ENCODE data around the gene ABCG4.

Gene ABCG4

DNA sequence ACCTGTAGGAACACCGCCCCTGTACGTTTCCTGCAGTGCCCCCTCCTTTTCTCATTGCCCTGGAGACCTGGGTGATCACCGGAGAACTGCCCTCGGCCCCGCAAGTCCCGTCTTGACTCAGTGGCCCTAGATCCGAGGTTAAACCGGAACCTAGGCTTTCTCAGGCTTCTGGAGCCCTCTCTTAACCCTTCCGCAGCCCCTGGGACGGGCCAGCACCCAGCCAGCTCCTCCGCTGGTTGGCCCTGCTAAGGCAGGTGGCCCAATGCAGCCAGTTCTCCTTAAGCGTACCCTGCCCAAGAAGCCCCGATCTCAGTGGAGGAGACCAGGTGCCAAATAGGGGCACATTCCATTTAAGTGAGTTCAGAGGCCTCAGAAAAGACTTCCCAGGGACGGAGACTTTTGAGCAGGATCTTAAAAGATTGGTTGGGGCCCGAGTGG is 20.4 kb downstream of the ABCG4 start:
- peaks cover 6% of the 10 kb centered on the region for H3K4me1 ChIP-seq
- TF ChIP-seq, protein P1, sequence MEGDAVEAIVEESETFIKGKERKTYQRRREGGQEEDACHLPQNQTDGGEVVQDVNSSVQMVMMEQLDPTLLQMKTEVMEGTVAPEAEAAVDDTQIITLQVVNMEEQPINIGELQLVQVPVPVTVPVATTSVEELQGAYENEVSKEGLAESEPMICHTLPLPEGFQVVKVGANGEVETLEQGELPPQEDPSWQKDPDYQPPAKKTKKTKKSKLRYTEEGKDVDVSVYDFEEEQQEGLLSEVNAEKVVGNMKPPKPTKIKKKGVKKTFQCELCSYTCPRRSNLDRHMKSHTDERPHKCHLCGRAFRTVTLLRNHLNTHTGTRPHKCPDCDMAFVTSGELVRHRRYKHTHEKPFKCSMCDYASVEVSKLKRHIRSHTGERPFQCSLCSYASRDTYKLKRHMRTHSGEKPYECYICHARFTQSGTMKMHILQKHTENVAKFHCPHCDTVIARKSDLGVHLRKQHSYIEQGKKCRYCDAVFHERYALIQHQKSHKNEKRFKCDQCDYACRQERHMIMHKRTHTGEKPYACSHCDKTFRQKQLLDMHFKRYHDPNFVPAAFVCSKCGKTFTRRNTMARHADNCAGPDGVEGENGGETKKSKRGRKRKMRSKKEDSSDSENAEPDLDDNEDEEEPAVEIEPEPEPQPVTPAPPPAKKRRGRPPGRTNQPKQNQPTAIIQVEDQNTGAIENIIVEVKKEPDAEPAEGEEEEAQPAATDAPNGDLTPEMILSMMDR (IDR thresholded peaks at IDR 0.05) = no peak
- no peaks in the 10 kb centered on the region for H3K79me2 ChIP-seq
- peak overlapping the region; percentile 93 for H2AFZ ChIP-seq
- peak overlapping the region; percentile 67 for H3K9ac ChIP-seq
- peak overlapping the region; percentile 89 for H3K4me3 ChIP-seq (ENCODE audit: low read depth, low read length)
- H3K9me3 ChIP-seq (ENCODE audit: control insufficient read depth, low read length) = no peaks in the 10 kb centered on the region
- H3K27ac ChIP-seq = peak overlapping the region; percentile 84
- no peaks in the 10 kb centered on the region for H3K27me3 ChIP-seq (ENCODE audit: control insufficient read depth, insufficient read depth, low read length)
- H3K4me2 ChIP-seq (ENCODE audit: low read length) = peak overlapping the region; percentile 77
- H3K36me3 ChIP-seq (ENCODE audit: control insufficient read depth, insufficient read depth, low read length) = no peaks in the 10 kb centered on the region

DNA sequence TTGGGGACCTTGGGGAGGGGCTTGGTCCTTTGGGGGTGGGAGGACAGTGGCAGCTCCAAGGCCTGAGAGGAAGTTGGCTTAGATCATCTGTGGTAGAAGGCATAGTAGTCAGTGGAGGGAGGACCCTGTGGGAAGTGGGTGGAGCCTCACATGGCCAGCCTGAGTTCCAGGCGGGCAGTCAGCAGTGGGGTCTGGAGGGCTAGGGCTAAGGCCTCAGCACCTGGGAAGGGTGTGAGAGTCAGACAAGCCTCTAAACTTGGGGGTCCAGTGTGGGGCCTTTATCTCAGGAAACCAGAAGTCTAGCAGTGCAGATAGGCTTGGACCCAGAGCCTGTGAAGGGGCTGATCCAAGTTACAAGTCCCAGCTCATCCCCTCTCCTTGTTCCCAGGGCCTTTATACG is 23.7 kb downstream of the ABCG4 start:
- Histone ChIP-seq H3K27ac (no peak overlapping the region), H3K27me3 (ENCODE audit: control insufficient read depth, insufficient read depth, low read length) (no peaks in the 10 kb centered on the region), H3K4me1 (peaks cover 2% of the 10 kb centered on the region), H3K36me3 (ENCODE audit: control insufficient read depth, insufficient read depth, low read length) (no peaks in the 10 kb centered on the region), H3K9me3 (ENCODE audit: control insufficient read depth, low read length) (no peaks in the 10 kb centered on the region), H3K9ac (no peak overlapping the region), H2AFZ (no peak overlapping the region), H3K79me2 (no peaks in the 10 kb centered on the region), H3K4me2 (ENCODE audit: low read length) (no peak overlapping the region), H3K4me3 (ENCODE audit: low read depth, low read length) (no peak overlapping the region)
- TF ChIP-seq, protein P1 (IDR thresholded peaks at IDR 0.05) = no peak

DNA sequence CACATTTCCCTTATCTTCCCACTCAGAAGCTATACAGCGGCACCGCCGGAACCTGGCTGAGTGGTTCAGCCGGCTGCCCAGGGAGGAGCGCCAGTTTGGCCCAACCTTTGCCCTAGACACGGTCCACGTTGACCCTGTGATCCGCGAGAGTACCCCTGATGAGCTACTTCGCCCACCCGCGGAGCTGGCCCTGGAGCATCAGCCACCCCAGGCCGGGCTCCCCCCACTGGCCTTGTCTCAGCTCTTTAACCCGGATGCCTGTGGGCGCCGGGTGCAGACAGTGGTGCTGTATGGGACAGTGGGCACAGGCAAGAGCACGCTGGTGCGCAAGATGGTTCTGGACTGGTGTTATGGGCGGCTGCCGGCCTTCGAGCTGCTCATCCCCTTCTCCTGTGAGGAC is 24.6 kb downstream of the ABCG4 start:
- TF ChIP-seq, protein P1 (IDR thresholded peaks at IDR 0.05) = no peak
- Histone ChIP-seq H3K4me1 (peaks cover 2% of the 10 kb centered on the region), H3K27ac (no peak overlapping the region), H2AFZ (no peak overlapping the region), H3K79me2 (no peaks in the 10 kb centered on the region), H3K9ac (no peak overlapping the region), H3K4me2 (ENCODE audit: low read length) (no peak overlapping the region), H3K9me3 (ENCODE audit: control insufficient read depth, low read length) (no peaks in the 10 kb centered on the region), H3K27me3 (ENCODE audit: control insufficient read depth, insufficient read depth, low read length) (no peaks in the 10 kb centered on the region), H3K4me3 (ENCODE audit: low read depth, low read length) (no peak overlapping the region), H3K36me3 (ENCODE audit: control insufficient read depth, insufficient read depth, low read length) (no peaks in the 10 kb centered on the region)

DNA sequence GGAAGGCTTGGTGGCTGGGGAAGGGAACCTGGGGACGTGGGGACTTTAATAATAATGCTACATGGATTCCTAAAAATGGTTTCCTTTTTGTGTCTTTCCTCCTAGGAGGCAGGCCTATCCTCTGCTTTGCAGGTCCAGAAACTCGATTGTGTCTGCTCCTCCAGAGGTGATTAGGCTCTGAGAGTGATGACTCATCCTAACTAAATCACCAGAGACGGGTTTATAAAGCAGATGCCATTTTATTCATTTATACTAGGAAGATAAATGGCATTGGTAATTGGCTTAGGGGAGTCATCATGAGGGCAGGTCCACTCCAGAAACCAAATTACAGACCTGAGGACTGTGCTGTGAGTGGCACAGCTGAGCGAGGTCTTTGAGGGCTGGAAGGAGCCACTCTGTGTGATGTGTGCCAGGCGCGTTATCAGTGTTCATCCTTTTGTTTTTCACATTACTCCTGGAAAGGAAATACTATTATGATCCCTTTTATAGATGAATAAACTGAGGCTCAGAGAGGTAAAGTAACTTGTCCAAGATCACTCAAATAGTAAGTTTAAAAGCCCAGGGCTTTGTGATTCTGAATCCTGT is 26.7 kb downstream of the ABCG4 start:
- H3K27me3 ChIP-seq (ENCODE audit: control insufficient read depth, insufficient read depth, low read length) = no peaks in the 10 kb centered on the region
- no peaks in the 10 kb centered on the region for H3K36me3 ChIP-seq (ENCODE audit: control insufficient read depth, insufficient read depth, low read length)
- no peak overlapping the region for H3K4me2 ChIP-seq (ENCODE audit: low read length)
- H3K9ac ChIP-seq = no peak overlapping the region
- H3K4me3 ChIP-seq (ENCODE audit: low read depth, low read length) = no peak overlapping the region
- no peak overlapping the region for H2AFZ ChIP-seq
- no peaks in the 10 kb centered on the region for H3K79me2 ChIP-seq
- H3K27ac ChIP-seq = no peak overlapping the region
- no peaks in the 10 kb centered on the region for H3K9me3 ChIP-seq (ENCODE audit: control insufficient read depth, low read length)
- no peaks in the 10 kb centered on the region for H3K4me1 ChIP-seq
- TF ChIP-seq, protein P1 (IDR thresholded peaks at IDR 0.05) = no peak

DNA sequence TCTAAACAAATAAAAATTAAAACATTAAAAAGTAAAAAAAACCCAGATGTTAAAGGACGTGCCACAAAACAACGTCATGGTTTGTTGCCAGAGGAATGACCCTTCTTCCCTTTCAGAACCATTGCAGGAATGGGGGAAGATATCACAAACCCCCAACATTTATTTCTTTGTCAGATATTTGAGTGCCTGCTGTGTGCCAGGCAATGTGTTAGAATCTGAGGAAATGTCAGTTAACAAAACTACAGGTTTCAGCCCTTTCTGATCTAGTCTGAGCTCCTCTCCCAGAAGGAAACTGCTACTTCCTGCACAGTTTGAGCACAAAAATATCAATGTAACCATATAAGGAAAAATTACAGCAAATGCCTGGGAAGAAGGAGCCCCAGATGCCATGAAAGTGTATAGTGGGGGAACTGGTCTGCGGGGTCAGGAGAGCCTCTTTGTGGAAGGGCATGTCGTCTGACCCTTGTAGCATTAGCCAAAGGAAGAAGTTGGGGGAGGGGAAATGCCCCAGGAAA is 29.4 kb downstream of the ABCG4 start:
- Histone ChIP-seq H3K9me3 (ENCODE audit: control insufficient read depth, low read length) (no peaks in the 10 kb centered on the region), H3K79me2 (no peaks in the 10 kb centered on the region), H3K4me1 (no peaks in the 10 kb centered on the region), H3K27ac (no peak overlapping the region), H3K27me3 (ENCODE audit: control insufficient read depth, insufficient read depth, low read length) (no peaks in the 10 kb centered on the region), H3K4me2 (ENCODE audit: low read length) (no peak overlapping the region), H3K9ac (no peak overlapping the region), H2AFZ (no peak overlapping the region), H3K4me3 (ENCODE audit: low read depth, low read length) (no peak overlapping the region), H3K36me3 (ENCODE audit: control insufficient read depth, insufficient read depth, low read length) (no peaks in the 10 kb centered on the region)
- TF ChIP-seq, protein P1 (IDR thresholded peaks at IDR 0.05) = no peak

Measured in parathyroid adenoma (tissue), 2 donors.